Tibial artery (tissue), 4 donors: Measurements from ENCODE around the gene CBLN3.

Experiments
- DNase-seq, 2 donors: peaks; one replicate each; pipeline ENCODE4 v3.0.0-alpha.2; 2019
- H3K27ac ChIP-seq, 2 donors: fragments of 200-600 bp; sonication (generic) in 1 of 2; 1 replicate in 1 of 2; 2 replicates in 1 of 2; pipeline ENCODE4 v1.5.1; 2018 to 2019; ENCODE audit warnings: mild to moderate bottlenecking in 1 of 2
- H3K27me3 ChIP-seq, 2 donors: fragments of 200-600 bp; sonication (generic) in 1 of 2; one replicate each; pipeline versions ENCODE4 v1.5.1 to v1.6.0; 2016 to 2019
- H3K36me3 ChIP-seq, 3 donors: fragments of 200-600 bp; sonication (generic) in 2 of 3; one replicate each; pipeline ENCODE4 v1.5.1; 2016 to 2019; ENCODE audit warnings: mild to moderate bottlenecking in 2 of 3
- H3K4me1 ChIP-seq, 4 donors: fragments of 200-600 bp; sonication (generic) in 2 of 4; 1 replicate in 3 of 4; 2 replicates in 1 of 4; pipeline ENCODE4 v1.5.1; 2016 to 2019
- H3K4me3 ChIP-seq, 2 donors: fragments of 200-600 bp; sonication (generic) in 1 of 2; 1 replicate in 1 of 2; 2 replicates in 1 of 2; pipeline ENCODE4 v1.5.1; 2018 to 2019; ENCODE audit warnings: mild to moderate bottlenecking in 2 of 2
- H3K9me3 ChIP-seq, 3 donors: fragments of 200-600 bp; sonication (generic) in 1 of 3; one replicate each; pipeline ENCODE4 v1.5.1; 2016 to 2019
- intact Hi-C: fragments of 100-400 bp; cut with DNase I; formaldehyde crosslinking; loops from one replicate; pipeline ENCODE4 v1.15.0; 2023; ENCODE audit warnings: low total_unique reads
- TF ChIP-seq, protein P1 (sequence below), 2 experiments: fragments of 200-600 bp in 1 of 2; fragments of 450-650 bp in 1 of 2; IDR thresholded peaks; one replicate each; pipeline ENCODE4 v1.5.1; 2017 to 2019; ENCODE audit warnings: antibody characterized with exemption in 2 of 2, mild to moderate bottlenecking in 1 of 2, moderate library complexity in 1 of 2

The CBLN3 gene

DNA sequence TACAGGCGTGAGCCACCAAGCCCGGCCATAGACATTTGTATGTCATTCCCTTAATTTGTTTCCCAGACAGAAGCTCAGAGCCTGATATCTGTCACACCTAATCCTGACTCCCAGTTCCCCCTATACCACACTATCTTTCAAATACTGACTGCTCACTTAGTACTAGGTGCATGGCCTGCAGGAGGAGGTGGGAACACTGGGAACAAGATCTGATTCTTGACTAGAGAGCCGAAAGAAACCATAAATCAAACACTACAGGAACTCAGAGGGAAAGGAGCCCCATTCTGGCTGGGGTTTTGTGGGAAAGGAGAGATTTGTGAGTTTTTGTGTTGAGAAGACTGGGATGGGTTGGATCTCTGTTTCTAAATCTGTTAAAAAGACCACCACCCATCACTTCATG, 5.2 kb upstream of the CBLN3 start:
- peaks cover 0 to 37% (median 25%) of the 10 kb centered on the region in 4 donors for H3K4me1 ChIP-seq
- no peak overlapping the region for H3K4me3 ChIP-seq
- intact Hi-C loops: loop anchor here (5.0 to 10.0 kb wide), 2 partner anchors 190 to 967 kb away; partner anchors contain the start of genes NGDN and TINF2
- no peaks in the 10 kb centered on the region for H3K9me3 ChIP-seq
- no peak overlapping the region for H3K27ac ChIP-seq
- H3K27me3 ChIP-seq: no peaks in the 10 kb centered on the region
- no peak for DNase-seq
- TF ChIP-seq, protein P1, sequence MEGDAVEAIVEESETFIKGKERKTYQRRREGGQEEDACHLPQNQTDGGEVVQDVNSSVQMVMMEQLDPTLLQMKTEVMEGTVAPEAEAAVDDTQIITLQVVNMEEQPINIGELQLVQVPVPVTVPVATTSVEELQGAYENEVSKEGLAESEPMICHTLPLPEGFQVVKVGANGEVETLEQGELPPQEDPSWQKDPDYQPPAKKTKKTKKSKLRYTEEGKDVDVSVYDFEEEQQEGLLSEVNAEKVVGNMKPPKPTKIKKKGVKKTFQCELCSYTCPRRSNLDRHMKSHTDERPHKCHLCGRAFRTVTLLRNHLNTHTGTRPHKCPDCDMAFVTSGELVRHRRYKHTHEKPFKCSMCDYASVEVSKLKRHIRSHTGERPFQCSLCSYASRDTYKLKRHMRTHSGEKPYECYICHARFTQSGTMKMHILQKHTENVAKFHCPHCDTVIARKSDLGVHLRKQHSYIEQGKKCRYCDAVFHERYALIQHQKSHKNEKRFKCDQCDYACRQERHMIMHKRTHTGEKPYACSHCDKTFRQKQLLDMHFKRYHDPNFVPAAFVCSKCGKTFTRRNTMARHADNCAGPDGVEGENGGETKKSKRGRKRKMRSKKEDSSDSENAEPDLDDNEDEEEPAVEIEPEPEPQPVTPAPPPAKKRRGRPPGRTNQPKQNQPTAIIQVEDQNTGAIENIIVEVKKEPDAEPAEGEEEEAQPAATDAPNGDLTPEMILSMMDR (IDR thresholded peaks at IDR 0.05): no peak
- H3K36me3 ChIP-seq: peaks cover 60 to 81% (median 62%) of the 10 kb centered on the region in 3 donors

DNA sequence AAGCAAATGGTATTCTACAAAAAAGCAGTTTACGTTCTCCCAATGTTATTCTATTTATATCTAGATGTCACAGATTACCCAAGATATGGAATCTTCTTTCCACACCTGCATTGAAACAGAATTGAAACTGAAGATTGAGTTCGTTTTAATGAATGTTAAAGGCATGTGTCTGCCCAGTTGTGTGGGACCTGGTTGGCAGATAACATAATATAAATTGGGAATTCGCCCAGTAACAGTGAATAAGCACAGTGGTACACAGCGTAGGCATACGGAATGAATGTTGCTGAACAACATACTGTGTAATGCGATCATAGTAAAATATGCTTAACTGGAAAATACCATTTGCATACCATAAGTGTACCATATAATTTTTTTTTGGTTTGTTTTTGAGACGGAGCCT, 4.6 kb upstream of the CBLN3 start:
- Histone ChIP-seq H3K9me3 (no peaks in the 10 kb centered on the region), H3K27me3 (no peaks in the 10 kb centered on the region), H3K36me3 (peaks cover 54 to 75% (median 62%) of the 10 kb centered on the region in 3 donors), H3K4me3 (no peak overlapping the region), H3K4me1 (peaks cover 0 to 43% (median 30%) of the 10 kb centered on the region in 4 donors), H3K27ac (no peak overlapping the region)
- TF ChIP-seq, protein P1 (IDR thresholded peaks at IDR 0.05): no peak
- DNase-seq: no peak
- intact Hi-C loops: loop anchor here (5.0 to 10.0 kb wide), 2 partner anchors 189 to 967 kb away; partner anchors contain the start of genes NGDN and TINF2

DNA sequence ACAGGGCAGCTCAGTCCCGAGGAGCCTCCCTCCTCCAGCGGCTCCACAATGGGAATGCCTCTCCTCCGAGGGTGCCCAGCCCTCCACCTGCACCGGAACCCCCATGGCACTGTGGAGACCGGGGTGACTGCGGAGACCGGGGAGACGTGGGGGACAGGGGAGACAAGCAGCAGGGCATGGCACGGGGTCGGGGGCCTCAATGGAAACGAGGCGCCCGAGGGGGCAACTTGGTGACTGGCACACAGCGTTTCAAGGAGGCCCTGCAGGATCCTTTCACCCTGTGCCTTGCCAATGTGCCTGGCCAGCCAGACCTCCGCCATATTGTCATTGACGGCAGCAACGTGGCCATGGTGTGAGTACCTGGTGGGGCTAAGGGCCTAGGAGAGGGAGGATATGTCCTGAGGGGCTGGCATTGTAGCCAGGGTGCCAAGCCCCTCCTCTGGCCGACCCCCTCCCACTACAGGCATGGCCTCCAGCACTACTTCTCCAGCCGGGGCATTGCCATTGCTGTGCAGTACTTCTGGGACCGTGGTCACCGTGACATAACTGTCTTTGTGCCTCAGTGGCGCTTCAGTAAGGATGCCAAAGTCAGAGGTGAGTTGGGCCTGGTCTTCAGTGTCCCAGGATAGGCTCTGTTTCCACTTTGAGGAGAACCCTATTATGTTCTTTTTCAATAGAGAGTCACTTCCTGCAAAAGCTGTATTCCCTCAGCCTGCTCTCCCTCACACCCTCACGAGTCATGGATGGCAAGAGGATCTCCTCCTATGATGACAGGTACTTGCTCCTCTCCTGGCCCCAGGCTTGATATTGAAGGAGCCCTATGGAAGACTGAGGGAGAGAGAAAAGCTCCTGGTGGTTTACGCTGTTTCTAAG, 3.0 kb upstream of the CBLN3 start:
- peak overlapping the region; percentile 64 to 81 for H3K4me3 ChIP-seq
- TF ChIP-seq, protein P1 (IDR thresholded peaks at IDR 0.05): no peak
- H3K27ac ChIP-seq: peak overlapping the region; percentile 5 to 96
- no peaks in the 10 kb centered on the region for H3K27me3 ChIP-seq
- no peaks in the 10 kb centered on the region for H3K9me3 ChIP-seq
- H3K36me3 ChIP-seq: peaks cover 39 to 59% (median 47%) of the 10 kb centered on the region in 3 donors
- intact Hi-C loops: loop anchor here (5.0 to 10.0 kb wide), 2 partner anchors 188 to 965 kb away; partner anchors contain the start of genes NGDN and TINF2
- H3K4me1 ChIP-seq: peaks cover 0 to 50% (median 32%) of the 10 kb centered on the region in 4 donors
- peak in 1 of 2 donors; percentile 65 for DNase-seq

DNA sequence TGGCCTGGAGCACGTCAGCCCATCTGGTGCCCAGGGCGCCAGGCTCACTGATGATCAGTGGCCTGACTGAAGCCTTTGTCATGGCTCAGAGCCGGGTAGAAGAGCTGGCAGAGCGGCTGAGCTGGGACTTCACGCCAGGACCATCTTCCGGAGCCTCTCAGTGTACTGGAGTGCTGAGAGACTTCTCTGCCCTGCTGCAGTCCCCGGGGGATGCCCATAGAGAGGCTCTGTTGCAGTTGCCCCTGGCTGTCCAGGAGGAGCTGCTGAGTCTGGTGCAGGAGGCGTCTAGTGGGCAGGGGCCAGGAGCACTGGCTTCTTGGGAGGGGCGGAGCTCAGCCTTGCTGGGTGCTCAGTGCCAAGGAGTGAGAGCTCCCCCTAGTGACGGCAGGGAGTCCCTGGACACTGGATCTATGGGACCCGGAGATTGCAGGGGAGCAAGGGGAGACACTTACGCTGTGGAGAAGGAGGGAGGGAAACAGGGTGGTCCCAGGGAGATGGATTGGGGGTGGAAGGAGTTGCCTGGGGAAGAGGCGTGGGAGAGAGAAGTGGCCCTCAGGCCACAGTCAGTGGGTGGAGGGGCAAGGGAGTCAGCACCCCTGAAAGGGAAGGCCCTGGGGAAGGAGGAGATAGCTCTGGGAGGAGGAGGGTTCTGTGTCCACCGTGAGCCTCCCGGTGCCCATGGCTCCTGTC, 2.2 kb upstream of the CBLN3 start:
- peak; percentile 89 to 92 for DNase-seq
- H3K4me1 ChIP-seq: peaks cover 0 to 42% (median 28%) of the 10 kb centered on the region in 4 donors
- H3K27me3 ChIP-seq: no peaks in the 10 kb centered on the region
- no peaks in the 10 kb centered on the region for H3K9me3 ChIP-seq
- intact Hi-C loops: loop anchor here (2.0 to 10.0 kb wide), 4 partner anchors 65 to 964 kb away; partner anchors contain the start of genes NGDN and TINF2
- H3K36me3 ChIP-seq: peaks cover 32 to 51% (median 41%) of the 10 kb centered on the region in 3 donors
- peak overlapping the region; percentile 94 to 96 for H3K27ac ChIP-seq
- TF ChIP-seq, protein P1 (IDR thresholded peaks at IDR 0.05): peak; percentile 72 to 86
- H3K4me3 ChIP-seq: peak overlapping the region; percentile 64 to 81
